HepG2 (cell line): ENCODE data around the gene CLDND2. TPM values are rescaled to one million over a fixed set of nuclear protein-coding genes. Genes with fewer than 3 reads are reported as not detected.

Experiments used
- AKAP8 ChIP-seq: sonication (generic); formaldehyde crosslinking; IDR thresholded peaks from 2 replicates; pipeline ENCODE4 v1.5.1; 2020; ENCODE audit warnings: mild to moderate bottlenecking, missing genetic modification reagents
- ATF7-NPFF ChIP-seq: sonication (generic); formaldehyde crosslinking; IDR thresholded peaks from 2 replicates; pipeline ENCODE4 v1.8.1; 2023; ENCODE audit warnings: mild to moderate bottlenecking, low read depth, missing genetic modification reagents, moderate library complexity
- CSRNP2 ChIP-seq: sonication (generic); formaldehyde crosslinking; conservative IDR thresholded peaks from 2 replicates; pipeline ENCODE4 v1.8.0; 2022; ENCODE audit warnings: low read depth, missing genetic modification reagents
- HDAC6 ChIP-seq: fragments of 200-600 bp; sonication (generic); IDR thresholded peaks from 2 replicates; pipeline ENCODE4 v1.7.0; 2017; ENCODE audit warnings: mild to moderate bottlenecking, antibody characterized with exemption, low read length, low read depth
- HNF1B ChIP-seq: sonication (generic); formaldehyde crosslinking; IDR thresholded peaks from 2 replicates; pipeline ENCODE4 v1.5.1; 2020; ENCODE audit warnings: mild to moderate bottlenecking, moderate library complexity, missing genetic modification reagents
- HOXA3 ChIP-seq: sonication (generic); formaldehyde crosslinking; IDR thresholded peaks from 2 replicates; pipeline ENCODE4 v1.5.0; 2020; ENCODE audit warnings: missing genetic modification reagents
- IKZF5 ChIP-seq: IDR thresholded peaks from 2 replicates; pipeline ENCODE4 v1.6.1; 2018; ENCODE audit warnings: missing genetic modification reagents, mild to moderate bottlenecking, missing compliant biosample characterization
- KLF6 ChIP-seq: IDR thresholded peaks from 2 replicates; pipeline ENCODE4 v1.8.0; 2016; ENCODE audit warnings: missing biosample characterization, missing genetic modification reagents
- POGK ChIP-seq: sonication (generic); formaldehyde crosslinking; conservative IDR thresholded peaks from 2 replicates; pipeline ENCODE4 v1.8.0; 2022; ENCODE audit warnings: mild to moderate bottlenecking, moderate library complexity, missing genetic modification reagents
- RARG ChIP-seq: sonication (generic); formaldehyde crosslinking; IDR thresholded peaks from 2 replicates; pipeline ENCODE4 v1.4.0; 2020; ENCODE audit warnings: low read depth, mild to moderate bottlenecking, missing genetic modification reagents
- RXRA ChIP-seq: sonication (generic); formaldehyde crosslinking; IDR thresholded peaks from 2 replicates; pipeline ENCODE4 v1.5.1; 2020; ENCODE audit warnings: missing genetic modification reagents
- SP5 ChIP-seq: IDR thresholded peaks from 2 replicates; pipeline ENCODE4 v1.6.1; 2016; ENCODE audit warnings: low read depth, borderline replicate concordance
- TFDP1 ChIP-seq: IDR thresholded peaks from 2 replicates; pipeline ENCODE4 v1.6.1; 2016; ENCODE audit warnings: missing compliant biosample characterization, missing genetic modification reagents, borderline replicate concordance
- THAP9 ChIP-seq: sonication (generic); formaldehyde crosslinking; IDR thresholded peaks from 2 replicates; pipeline ENCODE4; 2020; ENCODE audit warnings: missing genetic modification reagents, mild to moderate bottlenecking, borderline replicate concordance
- ZFP36 ChIP-seq: fragments of 150-350 bp; IDR thresholded peaks from 2 replicates; pipeline ENCODE4 v1.6.1; 2018; ENCODE audit warnings: borderline replicate concordance, low read length, low read depth; ENCODE audit not compliant: partially characterized antibody
- ZNF432 ChIP-seq: sonication (generic); formaldehyde crosslinking; IDR thresholded peaks from 2 replicates; pipeline ENCODE4 v1.5.0; 2020; ENCODE audit warnings: missing genetic modification reagents, mild to moderate bottlenecking, borderline replicate concordance
- ZSCAN21 ChIP-seq: sonication (generic); formaldehyde crosslinking; IDR thresholded peaks from 2 replicates; pipeline ENCODE4 v1.8.0; 2022; ENCODE audit warnings: mild to moderate bottlenecking, missing genetic modification reagents, moderate library complexity, borderline replicate concordance
- polyA plus RNA-seq, 8 experiments: library from polyadenylated mRNA; depleted of rRNA in 3 of 8; stranded (reverse) in 7 of 8; unstranded in 1 of 8; fragments of >200 nt; fragmentation: Illumina TruSeq in 4 of 8; extraction: Trizol in 4 of 8; gene quantifications; 2 replicates each; pipeline versions ENCODE4 v1.2.1 to v1.2.3, GENCODE V29; 2011 to 2016; ENCODE audit warnings: low read depth in 4 of 8, missing spikeins in 1 of 8, mixed read lengths in 1 of 8; ENCODE audit not compliant: insufficient read depth in 1 of 8
- total RNA-seq, 5 experiments: library from RNA; depleted of rRNA; stranded (reverse); fragments of >200 nt; fragmentation: Illumina TruSeq; extraction: Trizol; gene quantifications; 2 replicates each; pipeline ENCODE4 v1.2.3, GENCODE V29; 2016; ENCODE audit warnings: low read depth in 1 of 5

CLDND2 gene
- total and polyA plus RNA-seq, 2 of the 13 experiments (the other 11 are each of a cell fraction or from before 2014, with no cell fraction given), result 0.84 to 1.8 TPM

GRCh38 chr19:51366389-51367254, 2.2 kb downstream of the CLDND2 start (continued):
- TF ChIP-seq AKAP8 (CRISPR knock-in tag) (peak; percentile 77), ZFP36 (no peak), RXRA (CRISPR knock-in tag) (peak; percentile 97), SP5 (peak; percentile 12; the same call in 1 of the 2 replicates), HDAC6 (peak; percentile 62; the same call in 1 of the 2 replicates), CSRNP2 (CRISPR knock-in tag) (0 out of 2 replicates have a peak, but pooled peaks have one; percentile 52), ZNF432 (CRISPR knock-in tag) (no peak), RARG (no peak), POGK (CRISPR knock-in tag) (peak; percentile 72), TFDP1 (peak; percentile 75; the same call in 1 of the 2 replicates), THAP9 (peak; percentile 21; the same call in 1 of the 2 replicates), IKZF5 (CRISPR knock-in tag) (peak; percentile 57), ATF7-NPFF (CRISPR knock-in tag) (peak; percentile 76; the same call in 1 of the 2 replicates), ZSCAN21 (CRISPR knock-in tag) (peak; percentile 22; the same call in 1 of the 2 replicates), HOXA3 (CRISPR knock-in tag) (no peak), KLF6 (CRISPR knock-in tag) (peak; percentile 64; the same call in 1 of the 2 replicates), HNF1B (CRISPR knock-in tag) (peak; percentile 58)
